ENCODE data around the gene ANKRD63. TPM values are rescaled to one million over a fixed set of nuclear protein-coding genes. Genes with fewer than 3 reads are reported as not detected.
A peak's percentile ranks its signal among the peaks of the same experiment; 100 is the strongest.

Gene ANKRD63
- total RNA-seq, 1 experiment from 2014 or later = not detected

DNA sequence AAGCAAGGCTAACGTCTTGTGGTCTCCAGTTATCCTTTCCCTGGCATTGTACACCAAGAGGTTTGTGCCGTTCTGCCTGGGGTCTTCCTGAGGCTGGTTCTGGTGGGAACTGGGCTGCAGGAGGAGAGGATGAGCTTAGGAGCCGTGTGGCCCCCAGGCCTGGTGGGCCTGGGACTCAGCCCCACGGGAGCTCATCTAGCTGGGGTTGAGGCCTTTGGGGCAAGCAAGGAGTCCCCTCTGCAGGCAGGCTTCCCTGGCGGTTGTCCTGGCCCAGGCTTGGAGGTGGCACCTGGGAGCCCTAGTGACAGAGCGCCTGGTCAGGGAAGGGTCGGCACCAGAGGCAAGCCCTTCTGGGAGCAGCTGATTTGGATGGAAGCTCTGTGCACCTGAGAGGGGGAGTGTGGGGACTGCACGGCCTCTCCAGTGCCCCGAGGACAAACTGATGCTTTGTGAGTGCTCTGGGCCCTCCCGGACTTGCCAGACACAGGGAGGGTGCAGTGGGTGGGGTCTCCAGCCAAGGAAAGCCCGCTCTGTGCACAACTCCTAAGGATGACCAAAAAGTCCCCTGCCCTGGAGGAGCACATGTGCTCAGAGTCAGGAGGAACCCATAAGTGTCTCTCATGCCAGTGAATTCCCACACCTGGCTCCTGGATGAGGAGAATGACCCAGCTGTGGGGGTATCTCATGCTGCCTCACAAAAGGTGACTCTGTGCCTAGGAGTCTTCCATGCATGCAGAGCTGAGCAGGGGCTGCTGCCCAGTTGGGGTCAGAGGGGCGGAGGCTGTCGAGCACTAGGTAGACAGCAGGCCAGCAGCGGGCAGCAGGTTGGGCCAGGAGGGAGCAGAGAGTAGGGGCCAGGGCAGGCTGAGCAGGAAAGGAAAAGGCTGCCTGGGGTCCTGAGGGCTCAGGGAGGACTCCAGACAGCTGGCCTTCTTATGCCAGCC is 41.3 kb downstream of the ANKRD63 start:
- BruUV-seq (replicated peaks) = no TSS peak
- Mint-ChIP-seq H3K27ac (ENCODE audit: unreplicated experiment) (no peak overlapping the region), H3K4me1 (ENCODE audit: low read depth, unreplicated experiment) (peaks cover 16% of the 10 kb centered on the region), H3K4me3 (ENCODE audit: low read depth, unreplicated experiment) (no peak overlapping the region), H3K36me3 (ENCODE audit: insufficient read depth, unreplicated experiment) (peaks cover 4% of the 10 kb centered on the region), H3K27me3 (ENCODE audit: unreplicated experiment) (no peaks in the 10 kb centered on the region), H3K9me3 (ENCODE audit: low read depth, unreplicated experiment) (no peaks in the 10 kb centered on the region)
- CTCF ChIA-PET = no interaction called here
- intact Hi-C loops (cut with micrococcal nuclease; ENCODE audit: unreplicated experiment) = no loop called here
- DNase-seq = no peak
- TF ChIP-seq, protein P1, sequence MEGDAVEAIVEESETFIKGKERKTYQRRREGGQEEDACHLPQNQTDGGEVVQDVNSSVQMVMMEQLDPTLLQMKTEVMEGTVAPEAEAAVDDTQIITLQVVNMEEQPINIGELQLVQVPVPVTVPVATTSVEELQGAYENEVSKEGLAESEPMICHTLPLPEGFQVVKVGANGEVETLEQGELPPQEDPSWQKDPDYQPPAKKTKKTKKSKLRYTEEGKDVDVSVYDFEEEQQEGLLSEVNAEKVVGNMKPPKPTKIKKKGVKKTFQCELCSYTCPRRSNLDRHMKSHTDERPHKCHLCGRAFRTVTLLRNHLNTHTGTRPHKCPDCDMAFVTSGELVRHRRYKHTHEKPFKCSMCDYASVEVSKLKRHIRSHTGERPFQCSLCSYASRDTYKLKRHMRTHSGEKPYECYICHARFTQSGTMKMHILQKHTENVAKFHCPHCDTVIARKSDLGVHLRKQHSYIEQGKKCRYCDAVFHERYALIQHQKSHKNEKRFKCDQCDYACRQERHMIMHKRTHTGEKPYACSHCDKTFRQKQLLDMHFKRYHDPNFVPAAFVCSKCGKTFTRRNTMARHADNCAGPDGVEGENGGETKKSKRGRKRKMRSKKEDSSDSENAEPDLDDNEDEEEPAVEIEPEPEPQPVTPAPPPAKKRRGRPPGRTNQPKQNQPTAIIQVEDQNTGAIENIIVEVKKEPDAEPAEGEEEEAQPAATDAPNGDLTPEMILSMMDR (IDR thresholded peaks at IDR 0.05; ENCODE audit: unreplicated experiment) = no peak

DNA sequence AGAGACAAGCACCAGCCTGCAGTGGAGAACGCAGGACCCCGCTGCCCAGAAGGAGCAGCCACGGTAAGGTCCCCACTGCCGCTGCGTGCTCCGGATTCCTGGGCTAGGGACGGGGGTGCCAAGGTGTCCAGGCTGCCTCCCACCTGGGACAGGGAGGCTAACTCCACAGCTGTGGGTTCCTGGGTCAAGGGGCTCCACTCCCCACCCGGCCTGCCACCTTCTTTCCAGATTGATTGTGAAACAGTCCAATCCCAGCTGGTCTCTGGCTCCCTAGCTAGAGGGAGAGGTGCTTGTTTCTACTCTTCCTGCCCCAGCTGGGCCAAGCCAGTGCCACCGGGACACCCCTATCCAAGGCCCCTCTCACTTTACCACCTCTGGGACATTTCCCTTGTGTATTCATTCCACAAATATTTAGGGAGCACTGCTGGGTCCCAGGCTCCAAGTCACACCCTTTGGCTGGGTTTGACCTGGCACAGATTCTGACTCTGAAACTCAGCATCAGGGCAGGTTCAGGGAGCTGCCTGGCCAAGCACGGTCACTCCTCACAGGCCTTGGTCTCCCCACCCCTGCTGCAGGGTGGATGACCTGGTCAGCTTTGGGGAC is 42.1 kb downstream of the ANKRD63 start:
- Mint-ChIP-seq H3K27ac (ENCODE audit: unreplicated experiment) (no peak overlapping the region), H3K27me3 (ENCODE audit: unreplicated experiment) (no peaks in the 10 kb centered on the region), H3K9me3 (ENCODE audit: low read depth, unreplicated experiment) (no peaks in the 10 kb centered on the region), H3K4me3 (ENCODE audit: low read depth, unreplicated experiment) (no peak overlapping the region), H3K36me3 (ENCODE audit: insufficient read depth, unreplicated experiment) (peaks cover 4% of the 10 kb centered on the region), H3K4me1 (ENCODE audit: low read depth, unreplicated experiment) (peaks cover 16% of the 10 kb centered on the region)
- no peak for DNase-seq
- TF ChIP-seq, protein P1 (IDR thresholded peaks at IDR 0.05; ENCODE audit: unreplicated experiment) = no peak
- no TSS peak for BruUV-seq (replicated peaks)
- intact Hi-C loops (cut with micrococcal nuclease; ENCODE audit: unreplicated experiment) = no loop called here
- CTCF ChIA-PET = no interaction called here

DNA sequence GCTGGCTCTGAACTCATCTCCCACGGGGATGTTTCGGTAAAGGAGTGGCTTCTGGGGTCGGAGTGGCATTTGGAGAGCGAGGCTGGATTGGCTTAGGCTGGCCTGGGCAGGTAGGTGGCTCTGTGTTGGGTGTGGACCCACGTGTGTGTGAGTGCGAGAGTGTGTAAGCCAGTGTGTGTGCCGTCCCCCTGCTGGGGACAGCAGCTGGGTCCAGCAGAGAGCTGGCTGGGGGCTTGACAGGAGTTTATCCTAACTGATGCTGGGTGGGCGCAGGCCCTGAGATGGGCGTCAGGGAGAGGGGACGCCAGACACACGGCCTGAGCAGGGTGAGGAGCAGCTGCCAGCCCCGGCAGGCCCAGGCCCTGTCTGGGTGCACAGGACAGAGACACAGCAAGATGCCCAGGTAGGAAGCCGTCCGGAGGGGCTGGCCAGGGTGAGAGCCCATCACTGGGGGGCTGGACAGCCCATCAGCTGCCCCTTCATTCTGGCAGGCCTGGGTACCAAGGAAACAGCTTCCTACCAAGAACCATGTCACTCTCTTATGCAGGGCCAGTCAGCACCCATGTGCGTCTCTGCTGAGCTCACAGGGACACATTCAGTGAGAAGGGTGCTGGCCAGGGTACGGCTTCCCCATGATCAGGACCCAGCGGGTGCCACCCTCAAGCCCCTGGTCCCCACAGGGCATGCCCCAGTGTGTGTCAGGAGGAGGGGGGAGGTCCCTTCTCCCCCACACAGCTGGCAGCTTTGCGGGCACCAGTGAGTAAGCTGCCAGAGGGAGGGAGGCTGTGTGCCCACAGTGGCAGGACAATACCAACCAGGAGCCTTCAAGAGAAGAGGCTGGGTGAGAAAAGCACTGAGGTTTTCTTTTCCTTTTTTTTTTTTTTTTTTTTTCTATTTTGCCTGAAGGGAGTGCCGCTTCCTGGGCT is 42.9 kb downstream of the ANKRD63 start:
- CTCF ChIA-PET = interaction anchor here (1.1 to 1.6 kb wide), 5 partner anchors 27 to 193 kb away, joined by 3 to 5 read pairs (median 3); no protein-coding TSS in a partner anchor
- no peak for DNase-seq
- Mint-ChIP-seq H3K4me3 (ENCODE audit: low read depth, unreplicated experiment) (peak overlapping the region; percentile 48), H3K27me3 (ENCODE audit: unreplicated experiment) (no peaks in the 10 kb centered on the region), H3K4me1 (ENCODE audit: low read depth, unreplicated experiment) (peaks cover 16% of the 10 kb centered on the region), H3K9me3 (ENCODE audit: low read depth, unreplicated experiment) (no peaks in the 10 kb centered on the region), H3K36me3 (ENCODE audit: insufficient read depth, unreplicated experiment) (peaks cover 4% of the 10 kb centered on the region), H3K27ac (ENCODE audit: unreplicated experiment) (no peak overlapping the region)
- TF ChIP-seq, protein P1 (IDR thresholded peaks at IDR 0.05; ENCODE audit: unreplicated experiment) = no peak
- intact Hi-C loops (cut with micrococcal nuclease; ENCODE audit: unreplicated experiment) = no loop called here
- BruUV-seq (replicated peaks) = no TSS peak

DNA sequence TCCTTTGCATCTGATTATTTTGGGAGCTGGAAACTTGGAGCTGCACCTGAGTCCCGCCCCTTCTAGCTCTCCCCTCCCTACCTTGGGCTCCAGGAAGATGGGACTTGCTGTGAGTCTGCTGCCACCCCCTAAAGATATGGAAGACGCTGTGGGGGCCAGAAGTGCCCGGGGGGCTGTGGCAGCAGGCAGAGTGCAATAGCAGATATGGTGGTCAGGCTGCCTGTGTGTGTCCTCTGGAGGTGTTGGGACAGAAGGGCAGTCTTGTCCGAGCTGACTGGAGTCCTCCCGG is 43.5 kb downstream of the ANKRD63 start:
- TF ChIP-seq, protein P1 (IDR thresholded peaks at IDR 0.05; ENCODE audit: unreplicated experiment) = no peak
- intact Hi-C loops (cut with micrococcal nuclease; ENCODE audit: unreplicated experiment) = no loop called here
- Mint-ChIP-seq H3K27ac (ENCODE audit: unreplicated experiment) (no peak overlapping the region), H3K4me3 (ENCODE audit: low read depth, unreplicated experiment) (peak overlapping the region; percentile 48), H3K9me3 (ENCODE audit: low read depth, unreplicated experiment) (no peaks in the 10 kb centered on the region), H3K36me3 (ENCODE audit: insufficient read depth, unreplicated experiment) (peaks cover 4% of the 10 kb centered on the region), H3K4me1 (ENCODE audit: low read depth, unreplicated experiment) (peaks cover 16% of the 10 kb centered on the region), H3K27me3 (ENCODE audit: unreplicated experiment) (no peaks in the 10 kb centered on the region)
- BruUV-seq (replicated peaks) = no TSS peak
- CTCF ChIA-PET = interaction anchor here (1.1 to 1.6 kb wide), 5 partner anchors 28 to 192 kb away, joined by 3 to 5 read pairs (median 3); no protein-coding TSS in a partner anchor
- no peak for DNase-seq

All from Calu3 (cell line).